HG02571 (cell line): ENCODE results near the gene ADAP1.
A peak's percentile ranks its signal among the peaks of the same experiment; 100 is the strongest.
"Not testable (repeated sequence)": the region's sequence is repeated elsewhere in the genome, so short reads cannot be mapped to it uniquely, and the experiment has no call there.

Experiments
- ATAC-seq: cut with Tn5 transposase; IDR thresholded peaks from one replicate; pipeline ENCODE4 v1.9.1; 2021; ENCODE audit warnings: mild to moderate bottlenecking, moderate library complexity; ENCODE audit not compliant: unreplicated experiment

Gene ADAP1

DNA sequence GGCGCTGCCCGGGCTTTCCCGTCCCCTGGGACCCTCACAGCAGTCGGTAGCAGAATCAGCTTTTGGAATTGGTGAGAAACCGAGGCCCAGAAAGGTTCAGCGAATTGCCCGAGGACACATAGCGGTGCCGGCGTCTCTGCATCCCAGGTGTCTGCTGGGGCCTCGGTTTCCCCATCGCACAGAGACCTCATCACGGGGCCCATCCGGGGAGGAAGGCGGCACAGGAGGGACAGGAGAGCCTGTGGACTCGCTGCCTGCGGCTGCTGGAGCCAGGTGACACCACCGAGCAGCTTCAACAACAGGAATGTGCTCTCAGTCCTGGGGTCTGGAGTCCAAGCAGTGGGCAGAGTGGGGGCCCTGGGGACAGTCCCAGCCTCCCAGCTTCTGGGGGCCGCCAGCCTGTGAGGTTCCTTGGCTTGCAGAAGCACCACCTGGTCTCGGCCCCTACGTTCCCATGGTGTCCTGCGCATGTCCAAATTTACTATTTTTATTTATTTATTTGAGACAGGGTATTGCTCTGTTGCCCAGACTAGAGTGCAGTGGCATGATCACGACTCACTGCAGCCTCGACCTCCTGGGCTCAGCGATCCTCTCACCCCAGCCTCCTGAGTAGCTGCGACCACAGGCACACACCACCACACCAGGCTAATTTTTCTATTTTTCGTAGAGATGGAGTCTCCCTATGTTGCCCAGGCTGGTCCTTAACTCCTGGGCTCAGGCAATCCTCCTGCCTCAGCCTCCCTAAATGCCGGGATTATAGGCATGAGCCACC is 21.4 kb upstream of the ADAP1 start:
- ATAC-seq = no peak

DNA sequence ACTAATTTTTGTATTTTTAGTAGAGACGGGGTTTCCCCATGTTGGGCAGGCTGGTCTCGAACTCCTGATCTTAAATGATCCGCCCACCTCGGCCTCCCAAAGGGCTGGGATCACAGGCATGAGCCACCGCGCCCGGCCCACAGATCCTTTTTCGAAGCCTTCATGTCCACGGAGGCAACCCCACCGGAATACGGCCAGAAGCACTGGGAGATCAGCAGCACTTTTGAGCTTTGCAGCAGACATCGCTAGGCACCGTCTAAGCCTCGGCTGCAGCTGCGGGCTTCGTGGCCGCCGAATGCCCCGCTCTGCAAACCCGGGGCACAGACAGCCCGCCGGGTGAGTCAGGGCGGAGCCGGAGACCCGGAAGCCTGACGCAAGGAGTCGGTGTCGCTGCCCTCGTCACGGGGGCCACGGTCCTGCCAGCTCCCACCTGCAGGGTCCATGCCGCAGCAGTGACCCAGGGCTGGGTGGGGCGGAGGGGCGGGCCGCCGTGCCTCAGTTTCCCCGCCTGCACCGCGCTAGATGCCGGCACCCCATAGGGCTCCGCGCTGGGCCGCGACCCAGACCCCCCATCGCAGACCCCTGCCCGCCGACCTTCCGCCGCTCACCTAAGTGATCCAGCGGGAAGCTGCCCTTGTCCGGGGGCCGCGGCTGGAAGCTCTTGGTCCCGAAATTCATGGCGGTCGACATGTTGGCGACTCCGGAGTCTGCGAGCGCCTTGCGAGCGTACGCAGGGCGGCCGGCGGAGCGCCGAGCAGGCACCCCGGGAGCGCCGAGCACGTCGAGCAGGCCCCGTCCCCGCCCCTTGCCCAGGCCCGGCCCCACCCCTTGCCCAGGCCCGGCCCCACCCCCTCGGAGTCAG is 20.6 kb upstream of the ADAP1 start, which contains the start of gene COX19:
COX19 (minus strand) TSS at position 730 of the 862 bp plus-strand sequence; CDS start at position 690, 40 bp downstream.
- peak; percentile 61 for ATAC-seq

DNA sequence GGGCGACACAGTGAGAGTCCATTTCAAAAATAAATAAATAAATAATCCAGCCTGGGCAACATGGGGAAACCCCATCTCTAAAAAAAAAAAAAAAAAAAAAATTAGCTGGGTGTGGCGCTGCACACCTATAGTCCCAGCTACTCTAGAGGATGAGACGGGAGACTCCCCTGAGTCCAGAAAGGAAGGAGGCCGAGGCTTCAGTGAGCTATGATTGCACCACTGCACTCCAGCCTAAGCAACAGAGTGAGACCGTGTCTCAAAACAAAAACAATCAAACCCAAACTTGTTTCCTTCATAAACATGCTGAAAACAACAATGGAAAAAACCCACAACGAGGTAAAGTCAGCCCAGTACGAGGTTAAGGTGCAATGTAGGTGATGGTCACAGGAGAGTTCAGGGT is 19.7 kb upstream of the ADAP1 start:
- no peak for ATAC-seq

DNA sequence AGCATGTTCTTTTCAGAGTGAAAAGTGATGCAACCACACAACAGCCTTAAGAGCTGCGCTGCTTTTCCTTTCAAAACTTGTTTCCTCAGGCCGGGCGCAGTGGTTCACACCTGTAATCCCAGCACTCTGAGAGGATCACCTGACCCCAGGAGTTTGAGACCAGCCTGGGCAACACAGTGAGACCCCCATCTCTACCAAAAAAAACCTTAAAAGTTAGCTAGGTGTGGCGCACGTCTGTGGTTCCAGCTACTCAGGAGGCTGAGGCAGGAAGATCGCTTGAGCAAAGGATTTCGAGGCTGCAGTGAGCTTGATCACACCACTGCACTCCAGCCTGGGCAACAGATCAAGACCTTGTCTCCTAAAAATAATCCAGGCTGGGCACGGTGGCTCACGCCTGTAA is 18.8 kb upstream of the ADAP1 start:
- no peak for ATAC-seq

DNA sequence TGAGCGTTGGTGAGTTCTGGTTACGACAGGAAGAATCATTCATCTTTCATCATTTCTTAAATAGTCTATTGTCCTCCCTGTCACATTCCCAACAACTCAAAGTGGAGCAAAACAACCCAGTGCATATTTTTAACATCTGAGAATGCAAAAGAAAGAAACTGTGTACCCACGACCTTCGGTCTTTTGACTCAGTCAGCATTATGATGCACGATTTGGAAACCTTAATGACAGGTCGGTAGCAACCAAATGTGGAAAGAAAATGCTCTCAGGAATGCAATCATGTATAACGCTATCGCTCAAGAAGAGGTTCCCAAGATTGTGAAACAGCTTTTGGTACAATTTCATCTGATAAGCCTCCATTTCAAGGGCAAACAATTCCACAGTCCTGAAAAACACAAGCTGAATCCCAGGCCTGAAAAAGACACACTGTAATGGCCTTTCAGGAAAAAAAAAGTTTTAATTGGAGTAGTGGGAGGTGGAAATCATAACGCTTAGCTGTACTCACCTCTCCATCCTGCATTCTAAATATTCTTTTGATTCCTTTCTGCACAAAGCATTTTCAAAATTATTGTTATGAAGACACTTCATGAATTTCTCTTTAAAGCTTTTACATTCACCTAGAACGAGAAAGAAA is 18.3 kb upstream of the ADAP1 start:
- ATAC-seq = no peak

DNA sequence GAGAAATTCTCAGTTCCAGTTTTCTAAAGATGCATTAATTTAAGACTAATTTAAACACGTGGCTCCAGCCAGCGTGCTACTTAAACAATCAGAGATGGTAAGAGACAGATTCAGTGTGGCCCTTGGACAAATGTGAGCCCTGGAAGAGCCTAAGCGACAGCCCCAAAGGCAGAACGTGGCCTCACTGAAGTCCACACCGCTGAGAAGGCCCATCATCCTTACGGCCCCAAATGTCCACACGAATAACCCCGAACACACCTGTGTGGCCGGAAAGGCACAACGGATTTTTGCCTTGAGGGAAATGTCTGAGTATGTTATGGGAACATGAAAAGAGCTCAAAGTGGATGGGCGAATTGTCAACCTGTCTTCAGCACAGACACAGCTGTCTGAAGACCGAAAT is 17.6 kb upstream of the ADAP1 start:
- no peak for ATAC-seq

DNA sequence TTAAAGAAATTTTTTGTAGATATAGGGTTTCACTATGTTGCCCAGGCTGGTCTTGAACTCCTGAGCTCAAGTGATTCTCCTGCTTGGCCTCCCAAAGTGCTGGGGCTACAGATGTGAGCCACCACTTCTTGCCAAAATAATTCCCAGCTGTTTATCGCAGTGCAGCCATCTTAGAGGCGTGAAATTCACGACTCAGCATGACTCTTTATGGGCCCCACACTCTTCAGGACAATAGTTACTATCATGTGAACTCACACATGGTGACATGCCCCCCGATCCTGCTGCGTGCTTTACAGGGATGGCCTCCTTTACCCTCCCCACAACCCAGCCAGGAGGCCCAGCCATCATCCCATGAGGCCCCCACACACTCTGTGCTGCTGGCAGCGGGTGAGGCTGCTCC is 16.3 kb upstream of the ADAP1 start:
- no peak for ATAC-seq

DNA sequence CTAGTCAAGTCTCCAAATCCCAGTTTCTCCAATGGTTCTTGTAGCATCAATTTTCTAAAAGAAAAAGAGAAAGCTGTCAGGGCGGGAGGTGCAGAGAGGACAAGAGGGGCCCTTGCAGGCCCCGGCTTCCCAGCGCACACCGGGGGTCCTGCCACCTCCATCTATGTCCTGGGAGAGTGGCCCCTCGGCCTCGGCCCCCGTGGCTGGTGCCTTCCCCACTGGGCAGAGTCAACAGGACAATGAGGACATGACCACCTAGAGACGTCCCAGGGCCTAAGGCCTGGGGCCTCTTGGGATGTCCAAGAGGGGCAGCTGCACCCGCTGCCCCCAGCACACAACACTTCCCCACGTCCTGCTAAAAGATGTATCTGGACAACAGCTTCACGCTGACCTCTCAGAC is 14.9 kb upstream of the ADAP1 start:
- no peak for ATAC-seq

DNA sequence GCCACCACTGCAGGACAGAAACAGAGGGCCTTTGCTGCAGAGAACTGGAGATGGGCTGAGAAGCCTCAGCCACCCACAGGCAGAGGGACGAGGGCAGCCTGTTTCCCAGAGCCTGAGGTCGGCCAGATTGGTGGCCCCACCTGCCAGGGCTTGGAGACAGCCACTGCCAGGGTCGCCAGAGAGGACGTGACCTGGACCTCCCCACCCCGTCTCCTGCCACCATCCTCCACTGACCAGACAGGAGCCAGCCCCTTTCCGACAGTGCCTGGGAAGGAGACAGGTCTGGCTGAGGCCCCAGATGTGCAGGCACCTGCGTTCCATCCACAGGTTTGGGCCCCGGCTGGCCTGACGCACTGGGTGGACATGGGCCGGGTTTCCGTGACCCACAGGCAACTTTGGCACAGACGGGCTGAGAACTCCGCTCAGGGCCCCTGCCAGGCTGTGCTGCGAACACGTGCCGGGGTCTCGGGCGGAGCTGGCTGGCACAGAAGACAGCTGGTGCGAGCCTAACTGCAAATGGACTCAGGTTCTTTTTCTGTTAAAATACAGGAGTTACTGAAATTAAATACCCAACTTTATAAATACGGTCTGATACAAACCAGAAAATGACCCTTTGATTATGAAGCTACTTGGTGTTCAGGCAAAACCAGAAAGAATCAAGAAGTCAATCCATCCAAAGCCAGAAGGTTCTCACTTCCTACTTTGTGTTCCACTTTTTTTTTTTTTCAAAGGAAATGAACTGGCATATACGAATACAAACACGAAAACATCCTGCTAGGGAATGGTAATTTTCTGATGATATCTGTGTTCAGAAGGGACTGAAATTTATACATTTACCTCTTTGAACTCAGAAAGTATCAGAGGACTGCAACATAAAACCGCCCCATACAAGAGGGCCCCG is 14.0 kb upstream of the ADAP1 start:
- ATAC-seq = no peak

DNA sequence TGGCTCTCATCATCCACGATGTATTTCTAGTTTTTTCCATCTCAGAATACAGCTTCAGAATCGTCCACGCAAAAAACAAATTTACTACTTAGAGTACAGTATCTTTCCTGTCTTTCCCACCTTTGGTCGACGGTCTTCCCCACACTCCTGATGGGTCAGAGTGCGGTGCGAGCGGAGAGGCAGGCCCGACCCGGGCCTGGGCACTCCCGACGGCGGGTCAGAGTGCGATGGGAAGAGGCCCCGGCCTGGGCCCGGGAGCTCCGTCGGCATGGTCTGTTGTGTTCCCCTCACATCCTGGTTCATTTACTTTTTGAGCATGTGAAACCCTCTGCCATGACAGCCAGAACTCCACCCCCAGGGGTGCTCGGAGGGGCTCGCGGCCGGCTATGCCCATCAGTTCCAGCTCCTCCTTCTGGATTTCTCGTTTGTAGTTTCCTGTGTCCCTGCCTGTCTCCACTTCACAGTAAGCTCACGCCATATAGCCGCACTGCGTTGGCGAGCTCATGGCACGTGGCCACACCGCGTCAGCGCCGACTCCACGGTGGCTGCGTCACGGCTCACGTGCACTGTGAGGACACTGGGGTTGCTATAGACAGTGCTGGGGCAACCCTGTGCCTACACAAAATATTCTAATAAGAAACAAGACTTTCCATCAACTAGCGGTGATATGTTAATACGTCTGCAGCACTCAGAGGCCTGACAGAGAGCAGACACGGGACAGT is 13.0 kb upstream of the ADAP1 start:
- ATAC-seq = no peak

DNA sequence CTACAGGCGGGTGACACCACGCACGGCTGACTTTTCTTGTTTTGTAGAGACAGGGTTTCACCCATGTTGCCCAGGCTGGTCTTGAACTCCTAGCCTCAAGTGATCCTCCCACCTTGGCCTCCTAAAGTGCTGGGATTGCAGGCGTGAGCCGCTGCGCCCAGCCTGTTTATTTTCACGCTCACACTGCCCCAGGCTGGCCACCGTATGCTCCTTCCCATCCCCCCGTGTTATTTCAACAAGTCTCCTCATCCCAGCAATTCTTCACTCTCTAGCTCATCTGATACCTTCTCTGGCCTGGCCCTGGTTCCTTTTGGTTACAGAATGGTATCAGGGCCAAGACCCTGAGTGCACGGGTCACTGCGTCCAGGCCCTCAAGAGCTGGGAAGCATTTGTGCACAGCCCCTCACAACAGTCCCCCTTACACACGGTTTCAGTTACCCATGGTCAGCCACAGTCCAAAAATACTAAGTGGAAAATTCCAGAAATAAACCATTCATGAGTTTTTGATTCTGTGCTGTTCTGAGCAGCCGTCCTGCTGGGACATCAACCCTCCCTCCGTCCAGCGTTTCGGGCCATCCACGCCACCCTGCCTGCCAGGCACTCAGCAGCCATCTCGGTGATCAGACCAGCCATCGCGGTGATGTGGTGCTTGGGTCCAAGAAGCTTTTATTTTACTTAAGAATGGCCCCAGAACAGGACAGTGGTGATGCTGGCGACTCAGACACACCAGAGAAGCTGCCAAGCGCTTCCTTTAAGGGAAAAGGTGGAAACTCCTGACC is 12.0 kb upstream of the ADAP1 start:
- no peak for ATAC-seq

DNA sequence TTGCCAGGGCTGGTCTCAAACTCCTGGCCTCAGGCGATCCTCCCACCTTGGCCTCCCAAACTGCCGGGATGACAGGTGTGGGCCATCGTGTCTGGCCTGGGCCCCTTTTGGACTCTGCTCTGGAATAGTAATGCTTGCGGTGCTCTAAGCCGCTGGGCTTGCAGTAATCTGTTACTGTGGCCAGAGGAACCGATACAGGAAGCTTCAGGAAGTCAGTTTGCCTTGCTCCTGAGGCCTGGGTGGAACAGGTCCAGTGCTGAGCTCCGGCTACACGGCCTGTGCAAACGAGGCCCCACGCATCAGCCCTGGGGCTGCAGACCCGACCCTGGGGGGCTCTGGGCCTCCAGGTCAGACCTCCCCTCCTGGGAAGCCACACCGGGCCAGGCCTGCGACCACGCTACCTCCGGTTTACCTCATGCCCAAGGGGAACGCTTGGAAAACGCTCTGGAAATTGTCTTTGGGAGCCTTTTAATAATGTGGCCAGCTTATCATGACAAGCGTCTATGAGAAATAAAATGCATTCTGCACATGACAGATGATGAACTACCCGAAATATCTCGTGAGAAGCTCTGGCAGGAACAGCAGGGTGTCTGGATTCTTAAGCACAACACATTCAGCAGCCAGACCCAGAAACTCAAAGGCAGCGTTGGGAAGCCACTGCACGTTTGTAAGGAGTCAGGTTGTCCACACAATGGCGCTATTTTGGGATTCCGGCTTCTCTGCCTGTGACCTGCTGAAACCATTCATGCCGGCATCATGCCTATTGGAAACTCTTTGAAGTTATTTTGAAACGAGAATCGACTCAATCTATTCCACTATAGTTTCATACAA is 10.1 kb upstream of the ADAP1 start:
- no peak for ATAC-seq

DNA sequence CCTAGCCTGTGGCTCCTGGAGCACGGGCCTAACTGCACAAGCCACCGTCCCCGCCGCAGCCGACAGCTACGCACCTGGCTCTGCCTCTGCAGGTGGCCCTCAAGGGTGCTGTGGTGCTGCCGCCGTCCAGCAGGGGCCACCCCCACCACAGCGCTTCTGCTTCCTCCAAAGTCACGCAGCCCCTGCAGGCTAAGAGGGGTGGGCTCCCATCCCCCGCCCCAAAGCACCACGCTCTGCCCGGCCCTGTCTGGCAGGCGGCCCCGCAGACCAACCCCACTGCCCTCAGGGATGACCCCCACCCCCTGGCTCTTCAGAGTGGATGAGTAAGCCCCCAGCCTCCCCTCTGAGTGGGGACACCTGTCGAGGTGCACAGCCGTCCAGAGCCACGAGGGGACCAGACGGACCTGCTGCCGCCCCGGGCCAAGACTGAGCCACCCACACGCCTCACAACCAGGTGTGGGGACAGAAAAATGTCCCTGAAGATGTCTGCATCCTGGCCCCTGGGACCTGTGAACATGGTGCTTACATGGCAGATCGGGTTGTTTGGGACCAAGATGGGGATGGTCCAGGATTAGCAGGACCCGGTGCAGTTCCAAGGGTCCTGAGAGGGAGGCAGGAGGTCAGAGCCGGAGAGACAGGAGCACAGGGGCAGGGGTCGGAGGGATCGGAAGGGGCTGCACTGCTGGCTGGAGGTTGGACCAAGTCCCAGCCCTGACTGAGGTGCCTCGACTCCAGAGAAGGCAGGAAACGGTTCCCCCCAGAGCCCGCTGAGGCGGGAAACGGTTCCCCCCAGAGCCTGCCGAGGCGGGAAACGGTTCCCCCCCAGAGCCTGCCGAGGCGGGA is 9.0 kb upstream of the ADAP1 start:
- ATAC-seq = no peak

DNA sequence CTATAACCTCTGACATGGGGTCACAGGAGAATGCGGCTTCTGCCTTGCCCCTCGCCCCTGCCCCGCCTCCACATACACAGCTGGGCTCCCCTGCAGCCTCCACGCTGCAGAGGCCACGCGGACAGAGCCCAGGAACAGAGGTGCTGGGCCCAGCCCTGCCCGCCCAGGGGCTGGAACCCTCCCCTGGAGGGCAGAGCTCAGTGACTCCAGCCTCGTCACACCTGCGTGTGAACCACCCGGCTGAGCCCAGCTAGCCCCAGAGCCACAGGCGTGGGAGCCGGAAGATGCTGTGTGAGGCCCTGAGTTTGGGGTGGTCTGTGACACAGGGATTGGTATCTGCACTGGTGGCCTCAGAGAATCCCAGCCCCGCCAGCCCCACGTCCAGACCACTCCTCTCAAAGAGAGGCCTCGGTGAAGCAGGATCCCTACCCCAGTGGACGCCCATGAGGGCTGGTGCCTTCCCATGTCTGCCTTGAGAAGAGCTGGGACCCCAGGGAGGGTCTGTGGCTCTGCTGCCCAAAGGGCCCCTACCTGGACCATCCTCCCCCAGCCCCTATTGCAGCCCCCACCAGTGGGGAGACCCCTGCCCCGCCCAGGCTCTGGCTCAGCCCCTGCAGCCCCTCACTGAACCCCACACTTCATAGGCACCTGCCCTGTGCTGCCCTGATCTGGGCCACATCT is 8.1 kb upstream of the ADAP1 start:
- ATAC-seq = no peak

DNA sequence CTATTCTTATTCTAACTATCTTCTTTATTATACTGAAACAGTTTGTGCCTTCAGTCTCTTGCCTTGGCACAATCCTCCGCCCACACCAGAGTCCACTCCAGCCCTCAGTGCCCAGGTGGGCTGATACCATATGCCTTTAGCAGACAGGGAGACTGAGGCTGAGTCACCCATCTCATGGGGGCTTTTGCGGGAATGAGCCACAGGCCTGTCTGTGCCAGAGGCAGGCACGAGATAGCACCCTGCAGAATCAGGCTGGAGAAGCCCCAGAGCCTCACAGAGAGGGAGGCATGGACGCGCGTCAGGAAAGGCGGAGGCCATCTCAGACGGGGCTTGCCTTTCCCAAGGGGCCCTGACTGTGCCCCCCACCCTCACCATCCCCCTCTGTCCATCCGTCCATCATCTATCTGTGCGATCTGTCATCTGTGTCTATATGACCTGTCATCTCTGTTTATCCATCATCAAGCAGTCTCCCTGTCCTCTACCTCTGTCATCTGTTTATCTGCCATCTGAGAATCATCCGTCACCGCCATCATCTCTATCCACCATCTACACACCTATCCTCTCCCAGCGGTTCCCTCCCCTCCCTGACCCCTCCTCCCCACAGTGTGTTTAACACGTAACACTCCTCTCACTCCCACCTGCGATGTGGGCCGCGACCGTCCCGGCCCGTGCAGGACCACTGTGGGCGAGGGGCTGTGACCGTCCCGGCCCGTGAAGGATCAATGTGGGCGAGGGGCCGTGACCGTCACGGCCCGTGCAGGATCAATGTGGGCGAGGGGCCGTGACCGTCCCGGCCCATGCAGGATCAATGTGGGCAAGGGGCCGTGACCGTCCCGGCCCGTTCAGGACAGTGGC is 7.3 kb upstream of the ADAP1 start:
- ATAC-seq = no peak

DNA sequence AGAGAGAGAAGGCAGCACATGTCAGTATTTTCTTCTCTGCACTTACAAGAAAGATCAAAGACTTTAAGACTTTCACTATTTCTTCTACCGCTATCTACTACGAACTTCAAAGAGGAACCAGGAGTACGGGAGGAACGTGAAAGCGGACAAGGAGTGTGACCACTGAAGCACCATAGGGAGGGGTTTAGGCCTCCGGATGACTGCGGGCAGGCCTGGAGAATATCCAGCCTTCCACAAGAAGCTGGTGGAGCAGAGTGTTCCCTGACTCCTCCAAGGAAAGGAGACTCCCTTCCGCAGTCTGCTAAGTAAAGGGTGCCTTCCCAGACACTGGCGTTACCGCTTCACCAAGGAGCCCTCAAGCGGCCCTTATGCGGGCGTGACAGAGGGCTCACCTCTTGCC is 6.5 kb upstream of the ADAP1 start:
- ATAC-seq = not testable (repeated sequence)
